Lower leg skin (tissue), 4 donors: ENCODE results near the gene TWIST2. TPM values are rescaled to one million over a fixed set of nuclear protein-coding genes. Genes with fewer than 3 reads are reported as not detected.

ENCODE experiments used
- DNase-seq, 2 donors: peaks; one replicate each; pipeline ENCODE4 v3.0.0-alpha.2; 2019; ENCODE audit warnings: low spot score in 2 of 2
- H3K4me3 ChIP-seq: fragments of 200-600 bp; sonication (generic); 2 replicates; pipeline ENCODE4 v1.5.1; 2017; ENCODE audit warnings: mild to moderate bottlenecking, low read depth; ENCODE audit not compliant: poor library complexity, severe bottlenecking
- CTCF ChIP-seq, 3 donors: fragments of 450-650 bp; IDR thresholded peaks; one replicate each; pipeline ENCODE4 v1.5.1; 2016; ENCODE audit warnings: antibody characterized with exemption in 3 of 3, mild to moderate bottlenecking in 3 of 3, moderate library complexity in 2 of 3
- POLR2A ChIP-seq, 2 donors: fragments of 450-650 bp; IDR thresholded peaks; one replicate each; pipeline ENCODE4 v1.6.1; 2016 to 2017; ENCODE audit warnings: antibody characterized with exemption in 2 of 2, mild to moderate bottlenecking in 1 of 2, moderate library complexity in 1 of 2
- WGBS, 2 donors: methylation state at CpG; one replicate each; pipeline ENCODE4 v1.1.5; 2018; 5-methylcytosine and 5-hydroxymethylcytosine counted together
- intact Hi-C: fragments of 100-400 bp; cut with DNase I; formaldehyde crosslinking; loops from one replicate; pipeline ENCODE4 v1.15.0; 2023; ENCODE audit warnings: low total_unique reads
- total RNA-seq, 4 donors: library from RNA; depleted of rRNA; stranded (reverse); fragments of >200 nt; gene quantifications; one replicate each; pipeline ENCODE4 v1.1.0, GENCODE V29; 2016

The TWIST2 gene
- total RNA-seq, 4 donors from 2014 or later: 36.5 to 47.8 (median 38.5) TPM

DNA sequence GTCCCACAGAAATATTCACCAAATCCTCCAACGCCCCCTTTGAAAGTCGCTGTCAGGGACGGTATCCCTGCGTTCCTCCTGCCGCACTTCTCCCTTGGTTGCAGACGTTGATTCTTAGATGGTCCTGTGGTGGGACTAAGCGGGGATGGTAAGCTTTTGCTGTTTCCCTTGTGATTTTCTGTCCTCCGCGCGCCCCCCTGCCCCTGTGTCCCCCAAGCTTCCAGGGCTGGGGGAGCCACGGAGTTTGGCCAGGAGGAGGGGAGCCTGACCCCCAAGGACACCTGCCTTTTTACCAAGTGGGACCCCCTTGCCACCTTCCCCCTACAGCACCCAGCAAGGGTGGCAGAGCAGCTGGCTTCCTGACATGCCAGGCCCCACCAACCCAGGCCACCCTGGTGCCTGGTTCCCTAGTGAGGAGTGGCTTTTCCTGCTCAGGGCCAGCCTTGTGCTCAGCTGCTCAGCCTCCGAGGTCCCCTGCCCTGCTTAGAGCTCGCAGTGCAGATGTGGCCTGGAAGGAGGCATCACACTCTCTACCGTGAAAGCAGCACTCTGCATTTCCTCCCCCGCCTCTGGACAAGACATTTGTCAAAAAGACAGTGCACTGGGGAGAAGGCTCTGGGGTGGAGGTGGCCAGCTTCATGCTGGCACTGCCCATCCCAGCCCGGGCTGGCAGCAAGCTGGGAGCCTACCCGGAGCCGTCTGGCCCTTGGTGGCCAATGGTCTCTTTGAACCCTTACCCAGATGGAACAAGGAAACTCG, 49.4 kb downstream of the TWIST2 start:
- no peak for TF ChIP-seq POLR2A (IDR thresholded peaks at IDR 0.05)
- no peak for TF ChIP-seq CTCF (IDR thresholded peaks at IDR 0.05)
- no peak overlapping the region for H3K4me3 ChIP-seq
- intact Hi-C loops: no loop called here
- DNase-seq: peak in 1 of 2 donors; percentile 81
- whole genome bisulfite sequencing, 2 donors: 69 to 74% methylated on average over 18 to 19 of the region's 19 CpGs

GRCh38 chr2:238897911-238898311, 50.0 kb downstream of the TWIST2 start:
- intact Hi-C loops: no loop called here
- DNase-seq: peak in 1 of 2 donors; percentile 86
- 54 to 60% methylated on average over 3 to 7 of the region's 7 CpGs for WGBS, 2 donors

GRCh38 chr2:238898534-238899281, 50.8 kb downstream of the TWIST2 start:
- intact Hi-C loops: no loop called here
- TF ChIP-seq CTCF (IDR thresholded peaks at IDR 0.05) (no peak), POLR2A (IDR thresholded peaks at IDR 0.05) (no peak)
- DNase-seq: peak in 1 of 2 donors; percentile 84
- H3K4me3 ChIP-seq: no peak overlapping the region
- 69 to 74% methylated on average over 22 of the region's 22 CpGs for WGBS, 2 donors

More at GRCh38 chr2:238897911-238898311, 50.0 kb downstream of the TWIST2 start:
- no peak overlapping the region for H3K4me3 ChIP-seq
- no peak for TF ChIP-seq POLR2A (IDR thresholded peaks at IDR 0.05)
- no peak for TF ChIP-seq CTCF (IDR thresholded peaks at IDR 0.05)

DNA sequence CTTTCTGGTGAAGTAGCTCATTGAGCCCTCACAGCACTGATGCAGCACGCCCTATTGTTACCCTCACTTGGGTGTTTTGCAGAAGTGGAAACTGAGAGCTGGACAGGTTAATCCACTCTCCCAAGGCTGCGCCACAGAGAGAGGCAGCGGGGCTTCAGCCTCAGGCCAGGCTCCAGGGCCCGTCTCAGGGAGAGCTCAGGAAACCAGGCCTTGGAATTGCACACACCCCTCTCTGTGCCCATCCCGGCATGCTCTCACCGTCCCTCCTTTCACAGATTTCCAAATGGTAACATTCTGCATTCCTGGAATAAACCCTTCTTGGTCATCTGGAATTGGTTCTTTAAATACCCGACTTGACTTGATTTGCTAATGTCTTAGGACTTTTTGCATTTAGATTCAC, 51.5 kb downstream of the TWIST2 start:
- DNase-seq: no peak
- TF ChIP-seq CTCF (IDR thresholded peaks at IDR 0.05) (no peak), POLR2A (IDR thresholded peaks at IDR 0.05) (no peak)
- intact Hi-C loops: no loop called here
- no peak overlapping the region for H3K4me3 ChIP-seq
- 74 to 83% methylated on average over 7 of the region's 7 CpGs for WGBS, 2 donors

DNA sequence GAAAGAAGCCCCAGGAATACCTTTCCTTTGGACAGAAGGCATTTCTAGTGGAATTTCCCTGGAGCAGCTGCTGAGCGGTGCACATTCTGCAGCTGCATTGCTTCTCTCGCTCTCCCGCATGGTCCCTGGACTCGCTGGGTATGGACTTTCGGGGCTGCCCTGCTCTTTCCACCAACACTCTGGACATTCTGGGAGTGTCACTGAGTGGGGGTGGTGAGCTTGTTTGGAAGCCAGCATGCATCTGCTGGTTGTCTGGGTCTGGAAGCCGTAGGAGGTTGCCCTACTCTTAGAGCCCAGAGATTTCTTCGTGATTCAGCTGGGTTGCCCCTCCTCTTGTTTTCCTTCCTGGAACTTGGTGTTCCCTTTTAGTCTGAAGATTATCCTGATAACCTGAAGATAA, 52.6 kb downstream of the TWIST2 start:
- no peak for TF ChIP-seq CTCF (IDR thresholded peaks at IDR 0.05)
- TF ChIP-seq POLR2A (IDR thresholded peaks at IDR 0.05): no peak
- WGBS, 2 donors: 47 to 56% methylated on average over 7 of the region's 7 CpGs
- DNase-seq: no peak

More for the DNA sequence above, 52.6 kb downstream of the TWIST2 start:
- H3K4me3 ChIP-seq: no peak overlapping the region
- intact Hi-C loops: no loop called here
